NCI-H187 (cell line): ENCODE measurements around the gene MTNR1A.

Experiments used
- DNase-seq, 2 experiments: peaks; one replicate each; lab custom pipeline; 2025; lab: John Stamatoyannopoulos, UW

Gene MTNR1A

DNA sequence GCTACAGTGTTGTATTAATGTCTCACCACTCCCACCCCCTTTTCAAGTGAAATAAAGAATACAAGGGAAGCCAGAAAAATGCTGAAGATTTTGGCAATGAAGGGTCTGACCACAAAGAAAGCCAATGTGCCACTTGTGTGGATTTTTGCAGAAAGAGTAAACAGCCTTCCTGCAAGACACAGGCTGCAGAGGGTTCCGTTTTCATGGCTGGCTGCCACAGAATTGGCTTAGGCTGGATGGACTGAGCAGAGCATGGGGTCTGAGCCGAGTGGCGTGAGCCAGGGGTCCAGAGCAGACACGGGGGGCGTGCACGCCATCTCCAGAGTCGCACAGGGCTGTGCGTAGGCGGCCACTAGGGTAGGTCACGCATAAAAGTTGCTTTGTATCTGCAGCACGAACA is 69.2 kb downstream of the MTNR1A start:
- DNase-seq, result no peak

DNA sequence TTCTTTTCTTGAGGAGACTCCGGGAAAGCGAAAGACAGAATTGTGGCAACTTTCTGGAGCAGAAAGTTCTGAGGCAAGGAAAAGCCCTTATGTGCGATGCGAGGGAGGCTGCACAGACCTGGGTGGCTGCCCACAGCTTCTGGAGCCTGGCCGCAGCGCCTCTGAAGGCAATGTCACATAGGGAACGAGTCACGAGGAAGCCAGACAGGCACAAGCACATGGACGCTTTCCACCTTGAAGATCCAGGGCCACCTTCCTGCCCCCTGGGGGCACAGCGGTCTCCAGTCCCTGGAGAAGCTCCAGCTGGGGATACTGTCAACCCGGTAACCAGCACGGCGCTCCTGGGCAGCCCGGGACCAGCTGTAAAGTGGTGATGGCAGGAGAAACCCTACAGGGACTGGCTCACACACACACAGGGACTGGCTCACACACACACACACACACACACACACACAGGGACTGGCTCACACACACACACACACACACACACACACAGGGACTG is 69.8 kb downstream of the MTNR1A start:
- DNase-seq, result no peak

DNA sequence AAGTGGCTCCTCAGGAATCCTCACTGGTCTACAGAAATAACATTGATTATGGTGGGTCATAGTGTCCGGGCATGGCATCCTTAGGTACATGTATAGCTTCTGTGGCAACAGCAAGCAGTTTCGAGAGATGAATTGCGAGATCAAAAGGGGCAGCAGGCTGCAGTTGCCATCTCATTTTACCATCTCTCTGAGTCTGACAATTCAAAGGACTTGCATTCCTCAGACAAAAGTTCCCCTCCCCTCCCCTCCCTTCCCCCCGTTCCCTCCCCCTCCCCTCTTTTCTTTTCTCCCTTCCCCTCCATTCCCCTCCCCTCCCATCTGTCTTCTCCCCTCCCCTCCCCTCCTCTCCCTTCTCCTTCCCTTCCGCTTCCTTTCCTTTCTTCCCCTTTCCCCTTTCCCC is 70.2 kb downstream of the MTNR1A start:
- DNase-seq, result no peak

DNA sequence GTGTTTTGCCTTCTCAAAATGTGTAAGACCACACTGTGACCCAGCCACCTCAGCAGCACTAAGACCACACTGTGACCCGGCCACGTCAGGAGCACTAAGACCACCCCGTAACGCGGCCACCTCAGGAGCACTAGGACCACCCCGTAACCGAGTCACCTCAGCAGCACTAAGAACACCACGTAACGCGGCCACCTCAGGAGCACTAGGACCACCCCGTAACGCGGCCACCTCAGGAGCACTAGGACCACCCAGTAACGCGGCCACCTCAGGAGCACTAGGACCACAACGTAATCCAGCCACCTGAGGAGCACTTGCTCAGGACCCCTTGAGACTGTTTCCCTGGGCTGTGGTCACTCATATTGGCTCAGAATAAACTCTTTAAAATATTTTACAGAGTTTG is 71.7 kb downstream of the MTNR1A start:
- no peak for DNase-seq
